CD4-positive, alpha-beta T cell (primary cell): ENCODE results near the gene KLRF1. TPM values are rescaled to one million over a fixed set of nuclear protein-coding genes. Genes with fewer than 3 reads are reported as not detected.

Source experiments
- ATAC-seq: fragments of 200-7000 bp; cut with Tn5 transposase; one replicate; pipeline ENCODE4 v1.10.0; 2022; ENCODE audit warnings: mild to moderate bottlenecking; ENCODE audit not compliant: poor library complexity
- CTCF ChIA-PET: fragments of 350-600 bp; sonication (Branson Sonifier 250); formaldehyde crosslinking; loops from one replicate; lab custom pipeline; 2021; ENCODE audit warnings: antibody characterized with exemption, inconsistent platforms; lab: Charles Lee
- POLR2A ChIA-PET: fragments of 350-600 bp; sonication (Branson Sonifier 250); formaldehyde crosslinking; loops from one replicate; lab custom pipeline; 2021; ENCODE audit warnings: antibody characterized with exemption, inconsistent platforms; lab: Charles Lee
- DNase-seq, 14 experiments: peaks; one replicate each; pipeline ENCODE4 v3.0.0-alpha.2; 2013 to 2020; ENCODE audit warnings: mixed read lengths in 2 of 14
- H3K27ac ChIP-seq, 2 donors: one replicate each; pipeline versions ENCODE4 v1.5.1 to v1.7.0; 2013; ENCODE audit warnings: low read length in 2 of 2, low read depth in 1 of 2, mild to moderate bottlenecking in 1 of 2
- H3K27me3 ChIP-seq, 2 experiments: 1 replicate in 1 of 2; 2 replicates in 1 of 2; pipeline versions ENCODE4 v1.6.1 to v1.7.0; 2013; ENCODE audit warnings: low read length in 2 of 2, control low read depth in 1 of 2, mild to moderate bottlenecking in 1 of 2, moderate library complexity in 1 of 2; ENCODE audit not compliant: insufficient read depth in 2 of 2, control insufficient read depth in 1 of 2
- H3K36me3 ChIP-seq: one replicate; pipeline ENCODE4 v1.6.1; 2013; ENCODE audit warnings: low read length, control low read depth; ENCODE audit not compliant: insufficient read depth
- H3K4me1 ChIP-seq: one replicate; pipeline ENCODE4 v1.6.1; 2013; ENCODE audit warnings: low read length, control low read depth; ENCODE audit not compliant: insufficient read depth
- H3K4me3 ChIP-seq: one replicate; pipeline ENCODE4 v1.5.1; 2013; ENCODE audit warnings: mild to moderate bottlenecking, low read length, moderate library complexity
- H3K9me3 ChIP-seq, 2 experiments: 1 replicate in 1 of 2; 2 replicates in 1 of 2; pipeline versions ENCODE4 v1.6.1 to v1.7.0; 2013; ENCODE audit warnings: low read length in 2 of 2, mild to moderate bottlenecking in 2 of 2, control low read depth in 1 of 2, moderate library complexity in 1 of 2; ENCODE audit not compliant: control insufficient read depth in 1 of 2, insufficient read depth in 1 of 2
- H3K27ac Mint-ChIP-seq: one replicate; pipeline ENCODE4 v1.8.0; 2020; ENCODE audit warnings: mixed read lengths
- H3K27me3 Mint-ChIP-seq: one replicate; pipeline ENCODE4 v1.8.0; 2021; ENCODE audit warnings: mixed read lengths
- H3K36me3 Mint-ChIP-seq: one replicate; pipeline ENCODE4 v1.8.0; 2021; ENCODE audit warnings: low read depth, mixed read lengths
- H3K4me1 Mint-ChIP-seq: one replicate; pipeline ENCODE4 v1.8.0; 2021; ENCODE audit warnings: low read depth, mixed read lengths
- H3K4me3 Mint-ChIP-seq: one replicate; pipeline ENCODE4 v1.8.0; 2020; ENCODE audit warnings: mild to moderate bottlenecking, mixed read lengths
- H3K9me3 Mint-ChIP-seq: one replicate; pipeline ENCODE4 v1.8.0; 2020; ENCODE audit warnings: mixed read lengths
- intact Hi-C, 2 experiments: fragments of 100-400 bp; cut with DNase I in 1 of 2; cut with micrococcal nuclease in 1 of 2; formaldehyde crosslinking; loops; one replicate each; pipeline versions ENCODE4 v1.15.1 to v1.9.0; 2023 to 2025; cut with DNase I, micrococcal nuclease
- total RNA-seq, 174 experiments: library from RNA in 2 of 174; stranded (reverse) in 2 of 174; gene quantifications; one replicate each; pipeline ENCODE4 v1.2.3 and lab custom pipeline; 2021 to 2026
- TF ChIP-seq, protein P1 (sequence below): fragments of 200-600 bp; IDR thresholded peaks from one replicate; pipeline ENCODE4 v1.8.0; 2022; ENCODE audit warnings: antibody characterized with exemption, mild to moderate bottlenecking

KLRF1 gene
- total RNA-seq, 2 experiments from 2014 or later = 0.44 TPM; not detected in 1

DNA sequence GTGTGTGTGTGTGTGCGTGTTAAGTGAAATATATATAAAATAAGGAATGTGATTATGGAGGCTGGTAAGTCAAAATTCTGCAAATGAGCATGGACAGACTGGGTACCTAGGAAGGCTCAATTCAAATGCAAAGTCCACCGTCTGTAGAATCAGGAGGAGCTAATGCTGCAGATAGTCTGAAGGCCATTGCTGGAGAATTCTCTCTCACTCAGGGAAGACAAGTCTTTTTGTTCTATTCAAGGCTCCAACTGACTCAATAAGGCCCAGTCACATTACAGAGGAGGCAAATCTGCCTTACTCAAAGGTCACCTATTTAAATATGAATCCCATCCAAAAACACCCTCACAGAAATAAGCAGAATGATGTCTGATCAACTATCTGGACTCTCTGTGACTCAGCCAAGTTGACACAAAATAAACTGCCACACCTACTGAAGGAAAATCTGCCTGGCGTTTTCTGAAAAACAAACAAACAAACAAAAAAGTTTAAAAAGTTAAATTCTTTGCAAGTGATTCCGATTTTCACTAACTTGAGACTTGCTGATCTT is 53.3 kb downstream of the KLRF1 start:
- Mint-ChIP-seq H3K4me1 (peaks cover 8% of the 10 kb centered on the region), H3K27ac (no peak overlapping the region), H3K27me3 (no peaks in the 10 kb centered on the region), H3K4me3 (no peak overlapping the region), H3K9me3 (no peaks in the 10 kb centered on the region), H3K36me3 (no peaks in the 10 kb centered on the region)
- Histone ChIP-seq H3K36me3 (no peaks in the 10 kb centered on the region), H3K27ac (no peak overlapping the region), H3K27me3 (no peaks in the 10 kb centered on the region), H3K4me1 (no peaks in the 10 kb centered on the region), H3K4me3 (no peak overlapping the region), H3K9me3 (no peaks in the 10 kb centered on the region)
- POLR2A ChIA-PET = no interaction called here
- TF ChIP-seq, protein P1, sequence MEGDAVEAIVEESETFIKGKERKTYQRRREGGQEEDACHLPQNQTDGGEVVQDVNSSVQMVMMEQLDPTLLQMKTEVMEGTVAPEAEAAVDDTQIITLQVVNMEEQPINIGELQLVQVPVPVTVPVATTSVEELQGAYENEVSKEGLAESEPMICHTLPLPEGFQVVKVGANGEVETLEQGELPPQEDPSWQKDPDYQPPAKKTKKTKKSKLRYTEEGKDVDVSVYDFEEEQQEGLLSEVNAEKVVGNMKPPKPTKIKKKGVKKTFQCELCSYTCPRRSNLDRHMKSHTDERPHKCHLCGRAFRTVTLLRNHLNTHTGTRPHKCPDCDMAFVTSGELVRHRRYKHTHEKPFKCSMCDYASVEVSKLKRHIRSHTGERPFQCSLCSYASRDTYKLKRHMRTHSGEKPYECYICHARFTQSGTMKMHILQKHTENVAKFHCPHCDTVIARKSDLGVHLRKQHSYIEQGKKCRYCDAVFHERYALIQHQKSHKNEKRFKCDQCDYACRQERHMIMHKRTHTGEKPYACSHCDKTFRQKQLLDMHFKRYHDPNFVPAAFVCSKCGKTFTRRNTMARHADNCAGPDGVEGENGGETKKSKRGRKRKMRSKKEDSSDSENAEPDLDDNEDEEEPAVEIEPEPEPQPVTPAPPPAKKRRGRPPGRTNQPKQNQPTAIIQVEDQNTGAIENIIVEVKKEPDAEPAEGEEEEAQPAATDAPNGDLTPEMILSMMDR = no peak
- ATAC-seq = no peak
- CTCF ChIA-PET = interaction anchor here (1.1 kb wide), 1 partner anchor 9 kb away, joined by 3 read pairs; no protein-coding TSS in a partner anchor
- intact Hi-C loops = no loop called here
- no peak for DNase-seq

DNA sequence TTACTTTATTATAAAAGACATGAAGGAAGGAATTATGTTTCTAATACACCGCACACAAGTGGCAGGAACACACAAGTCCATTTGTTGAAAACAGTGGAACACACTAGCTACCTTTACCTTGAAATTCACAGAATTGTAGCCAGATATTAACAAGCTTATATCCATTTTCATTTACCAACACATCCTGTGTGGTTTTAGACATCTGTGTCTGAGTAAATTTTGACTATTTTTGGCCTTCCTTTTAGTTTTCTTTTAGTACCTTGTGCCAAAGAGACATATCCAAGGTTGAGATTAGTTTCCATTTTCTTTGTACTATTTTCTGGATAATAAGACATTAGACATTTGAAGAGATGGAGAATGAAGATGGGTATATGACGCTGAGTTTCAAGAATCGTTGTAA is 54.0 kb downstream of the KLRF1 start, which contains the start of gene KLRF2:
KLRF2 (plus strand) TSS at position 244 of the 400 bp plus-strand sequence; CDS start at position 351, 107 bp downstream.
- H3K9me3 Mint-ChIP-seq = no peaks in the 10 kb centered on the region
- TF ChIP-seq, protein P1 = no peak
- H3K36me3 Mint-ChIP-seq = no peaks in the 10 kb centered on the region
- Histone ChIP-seq H3K27me3 (no peaks in the 10 kb centered on the region), H3K27ac (no peak within 1 kb of the TSS), H3K36me3 (no peaks in the 10 kb centered on the region), H3K9me3 (no peaks in the 10 kb centered on the region), H3K4me1 (no peaks in the 10 kb centered on the region), H3K4me3 (no peak within 1 kb of the TSS)
- POLR2A ChIA-PET = no interaction called here
- CTCF ChIA-PET = interaction anchor here (1.1 kb wide), 1 partner anchor 9 kb away, joined by 3 read pairs; no protein-coding TSS in a partner anchor
- no peaks in the 10 kb centered on the region for H3K27me3 Mint-ChIP-seq
- H3K27ac Mint-ChIP-seq = no peak within 1 kb of the TSS
- intact Hi-C loops = no loop called here
- no peak within 1 kb of the TSS for H3K4me3 Mint-ChIP-seq
- peaks cover 8% of the 10 kb centered on the region for H3K4me1 Mint-ChIP-seq
- no peak for ATAC-seq
- no peak for DNase-seq

DNA sequence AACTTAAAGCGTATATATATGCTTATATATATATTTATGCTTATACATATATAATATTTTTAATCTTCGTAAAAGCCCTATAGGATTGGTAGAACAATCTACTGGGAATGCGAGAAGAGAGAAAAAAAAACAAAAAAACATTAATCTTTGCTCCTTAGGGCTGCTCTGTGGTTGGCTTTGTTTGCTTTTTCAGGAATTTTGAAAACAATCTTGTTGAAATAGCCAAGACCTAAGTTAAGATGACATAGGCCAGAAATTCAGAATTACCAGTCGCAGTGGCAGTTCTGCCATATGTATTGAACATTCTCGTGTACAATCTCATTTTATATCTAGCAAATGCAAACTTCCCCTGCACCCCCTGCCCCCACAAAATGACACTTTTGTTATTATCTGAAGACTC is 54.7 kb downstream of the KLRF1 start:
- H3K9me3 ChIP-seq = no peaks in the 10 kb centered on the region
- ChIA-PET CTCF (no interaction called here), POLR2A (no interaction called here)
- TF ChIP-seq, protein P1 = no peak
- Mint-ChIP-seq H3K4me3 (no peak overlapping the region), H3K36me3 (no peaks in the 10 kb centered on the region), H3K9me3 (no peaks in the 10 kb centered on the region), H3K27me3 (no peaks in the 10 kb centered on the region), H3K27ac (no peak overlapping the region), H3K4me1 (peaks cover 8% of the 10 kb centered on the region)
- intact Hi-C loops = no loop called here
- H3K36me3 ChIP-seq = no peaks in the 10 kb centered on the region
- no peak overlapping the region for H3K27ac ChIP-seq
- no peaks in the 10 kb centered on the region for H3K4me1 ChIP-seq
- DNase-seq (no peak), ATAC-seq (no peak)
- H3K27me3 ChIP-seq = no peaks in the 10 kb centered on the region
- no peak overlapping the region for H3K4me3 ChIP-seq
